HepG2 (cell line): ENCODE measurements around the gene RBM14. TPM values are rescaled to one million over a fixed set of nuclear protein-coding genes. Genes with fewer than 3 reads are reported as not detected.

Source experiments
- CBX1 ChIP-seq: IDR thresholded peaks from one replicate; pipeline ENCODE4 v1.6.1; 2016; ENCODE audit warnings: antibody characterized with exemption, low read depth
- DMTF1 ChIP-seq: sonication (generic); formaldehyde crosslinking; IDR thresholded peaks from 2 replicates; pipeline ENCODE4 v1.4.0; 2020; ENCODE audit warnings: mild to moderate bottlenecking, missing genetic modification reagents
- GMEB1 ChIP-seq: sonication (generic); formaldehyde crosslinking; IDR thresholded peaks from 2 replicates; pipeline ENCODE4 v1.5.1; 2020; ENCODE audit warnings: missing genetic modification reagents, mild to moderate bottlenecking, borderline replicate concordance
- HBP1 ChIP-seq: IDR thresholded peaks from 2 replicates; pipeline ENCODE4 v1.6.1; 2016; ENCODE audit warnings: low read depth, control low read depth
- HES4 ChIP-seq: sonication (generic); formaldehyde crosslinking; IDR thresholded peaks from 2 replicates; pipeline ENCODE4 v1.9.0; 2021; ENCODE audit warnings: mild to moderate bottlenecking, missing genetic modification reagents, borderline replicate concordance
- KLF15 ChIP-seq: sonication (generic); formaldehyde crosslinking; IDR thresholded peaks from 2 replicates; pipeline ENCODE4 v1.8.1; 2023; ENCODE audit warnings: borderline replicate concordance, mild to moderate bottlenecking, inconsistent platforms, missing genetic modification reagents, mixed read lengths
- RBM22 ChIP-seq: fragments of 200-400 bp; formaldehyde crosslinking; optimal IDR thresholded peaks from 2 replicates; pipeline ENCODE3; 2017; ENCODE audit warnings: mild to moderate bottlenecking, low read length, moderate library complexity
- SIN3B ChIP-seq: fragments of 150-350 bp; IDR thresholded peaks from 2 replicates; pipeline ENCODE4 v1.6.1; 2014; ENCODE audit warnings: low read length
- SMC3 ChIP-seq: IDR thresholded peaks from 2 replicates; pipeline ENCODE4 v1.6.1; 2011; ENCODE audit warnings: low read length, improper control_type of control experiment
- TRIM22 ChIP-seq: fragments of 450-650 bp; IDR thresholded peaks from 2 replicates; pipeline ENCODE4 v1.6.1; 2017
- ZNF3 ChIP-seq: IDR thresholded peaks from 2 replicates; pipeline ENCODE4 v1.7.0; 2017; ENCODE audit warnings: inconsistent platforms
- polyA plus RNA-seq, 8 experiments: library from polyadenylated mRNA; depleted of rRNA in 3 of 8; stranded (reverse) in 7 of 8; unstranded in 1 of 8; fragments of >200 nt; fragmentation: Illumina TruSeq in 4 of 8; extraction: Trizol in 4 of 8; gene quantifications; 2 replicates each; pipeline versions ENCODE4 v1.2.1 to v1.2.3, GENCODE V29; 2011 to 2016; ENCODE audit warnings: low read depth in 4 of 8, missing spikeins in 1 of 8, mixed read lengths in 1 of 8; ENCODE audit not compliant: insufficient read depth in 1 of 8
- total RNA-seq, 5 experiments: library from RNA; depleted of rRNA; stranded (reverse); fragments of >200 nt; fragmentation: Illumina TruSeq; extraction: Trizol; gene quantifications; 2 replicates each; pipeline ENCODE4 v1.2.3, GENCODE V29; 2016; ENCODE audit warnings: low read depth in 1 of 5
- TF ChIP-seq, protein P1 (sequence below): sonication (generic); formaldehyde crosslinking; IDR thresholded peaks from 2 replicates; pipeline ENCODE4 v1.4.0; 2020; ENCODE audit warnings: low read depth, mild to moderate bottlenecking, missing genetic modification reagents
- TF ChIP-seq, protein P2 (sequence below): sonication (generic); formaldehyde crosslinking; IDR thresholded peaks from 2 replicates; pipeline ENCODE4 v1.8.1; 2022; ENCODE audit warnings: low read depth, mild to moderate bottlenecking, missing genetic modification reagents
- TF ChIP-seq, protein P3 (sequence below): sonication (generic); formaldehyde crosslinking; IDR thresholded peaks from 2 replicates; pipeline ENCODE4 v1.5.1; 2020; ENCODE audit warnings: mild to moderate bottlenecking, missing genetic modification reagents, moderate library complexity

Gene RBM14
- total and polyA plus RNA-seq, 2 of the 13 experiments (the other 11 are each of a cell fraction or from before 2014, with no cell fraction given) = 12.7 to 44.1 TPM

GRCh38 chr11:66638177-66639065, 22.0 kb downstream of the RBM14 start, which contains the start of gene RBM4 (continued):
- TF ChIP-seq HBP1 (CRISPR knock-in tag) (peak; percentile 54; the same call in 1 of the 2 replicates), KLF15 (CRISPR knock-in tag) (peak; percentile 18; the same call in 1 of the 2 replicates), SIN3B (no peak; the same call in 1 of the 2 replicates), HES4 (CRISPR knock-in tag) (peak; percentile 87), CBX1 (peak; percentile 2), DMTF1 (CRISPR knock-in tag) (0 out of 2 replicates have a peak, but pooled peaks have one; percentile 66), RBM22 (peak; percentile 94), TRIM22 (no peak), ZNF3 (no peak), GMEB1 (CRISPR knock-in tag) (peak; percentile 80; the same call in 1 of the 2 replicates), SMC3 (no peak)
- TF ChIP-seq, protein P1, sequence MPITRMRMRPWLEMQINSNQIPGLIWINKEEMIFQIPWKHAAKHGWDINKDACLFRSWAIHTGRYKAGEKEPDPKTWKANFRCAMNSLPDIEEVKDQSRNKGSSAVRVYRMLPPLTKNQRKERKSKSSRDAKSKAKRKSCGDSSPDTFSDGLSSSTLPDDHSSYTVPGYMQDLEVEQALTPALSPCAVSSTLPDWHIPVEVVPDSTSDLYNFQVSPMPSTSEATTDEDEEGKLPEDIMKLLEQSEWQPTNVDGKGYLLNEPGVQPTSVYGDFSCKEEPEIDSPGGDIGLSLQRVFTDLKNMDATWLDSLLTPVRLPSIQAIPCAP = no peak
- TF ChIP-seq, protein P2, sequence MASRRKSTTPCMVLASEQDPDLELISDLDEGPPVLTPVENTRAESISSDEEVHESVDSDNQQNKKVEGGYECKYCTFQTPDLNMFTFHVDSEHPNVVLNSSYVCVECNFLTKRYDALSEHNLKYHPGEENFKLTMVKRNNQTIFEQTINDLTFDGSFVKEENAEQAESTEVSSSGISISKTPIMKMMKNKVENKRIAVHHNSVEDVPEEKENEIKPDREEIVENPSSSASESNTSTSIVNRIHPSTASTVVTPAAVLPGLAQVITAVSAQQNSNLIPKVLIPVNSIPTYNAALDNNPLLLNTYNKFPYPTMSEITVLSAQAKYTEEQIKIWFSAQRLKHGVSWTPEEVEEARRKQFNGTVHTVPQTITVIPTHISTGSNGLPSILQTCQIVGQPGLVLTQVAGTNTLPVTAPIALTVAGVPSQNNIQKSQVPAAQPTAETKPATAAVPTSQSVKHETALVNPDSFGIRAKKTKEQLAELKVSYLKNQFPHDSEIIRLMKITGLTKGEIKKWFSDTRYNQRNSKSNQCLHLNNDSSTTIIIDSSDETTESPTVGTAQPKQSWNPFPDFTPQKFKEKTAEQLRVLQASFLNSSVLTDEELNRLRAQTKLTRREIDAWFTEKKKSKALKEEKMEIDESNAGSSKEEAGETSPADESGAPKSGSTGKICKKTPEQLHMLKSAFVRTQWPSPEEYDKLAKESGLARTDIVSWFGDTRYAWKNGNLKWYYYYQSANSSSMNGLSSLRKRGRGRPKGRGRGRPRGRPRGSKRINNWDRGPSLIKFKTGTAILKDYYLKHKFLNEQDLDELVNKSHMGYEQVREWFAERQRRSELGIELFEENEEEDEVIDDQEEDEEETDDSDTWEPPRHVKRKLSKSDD (CRISPR knock-in tag) = peak; percentile 76; the same call in 1 of the 2 replicates
- TF ChIP-seq, protein P3, sequence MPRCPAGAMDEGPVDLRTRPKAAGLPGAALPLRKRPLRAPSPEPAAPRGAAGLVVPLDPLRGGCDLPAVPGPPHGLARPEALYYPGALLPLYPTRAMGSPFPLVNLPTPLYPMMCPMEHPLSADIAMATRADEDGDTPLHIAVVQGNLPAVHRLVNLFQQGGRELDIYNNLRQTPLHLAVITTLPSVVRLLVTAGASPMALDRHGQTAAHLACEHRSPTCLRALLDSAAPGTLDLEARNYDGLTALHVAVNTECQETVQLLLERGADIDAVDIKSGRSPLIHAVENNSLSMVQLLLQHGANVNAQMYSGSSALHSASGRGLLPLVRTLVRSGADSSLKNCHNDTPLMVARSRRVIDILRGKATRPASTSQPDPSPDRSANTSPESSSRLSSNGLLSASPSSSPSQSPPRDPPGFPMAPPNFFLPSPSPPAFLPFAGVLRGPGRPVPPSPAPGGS (CRISPR knock-in tag) = peak; percentile 54; the same call in 1 of the 2 replicates
